GM10266 (cell line): ENCODE data around the gene SLC5A1.

Experiments used
- DNase-seq: peaks from one replicate; pipeline ENCODE4 v3.0.0; 2012; ENCODE audit errors: extremely low spot score
- TF ChIP-seq, protein P1 (sequence below): IDR thresholded peaks from 2 replicates; pipeline ENCODE4 v1.5.1; 2012; ENCODE audit warnings: mild to moderate bottlenecking, low read depth; ENCODE audit not compliant: control insufficient read depth, insufficient read depth; ENCODE audit errors: missing control alignments

The SLC5A1 gene

DNA sequence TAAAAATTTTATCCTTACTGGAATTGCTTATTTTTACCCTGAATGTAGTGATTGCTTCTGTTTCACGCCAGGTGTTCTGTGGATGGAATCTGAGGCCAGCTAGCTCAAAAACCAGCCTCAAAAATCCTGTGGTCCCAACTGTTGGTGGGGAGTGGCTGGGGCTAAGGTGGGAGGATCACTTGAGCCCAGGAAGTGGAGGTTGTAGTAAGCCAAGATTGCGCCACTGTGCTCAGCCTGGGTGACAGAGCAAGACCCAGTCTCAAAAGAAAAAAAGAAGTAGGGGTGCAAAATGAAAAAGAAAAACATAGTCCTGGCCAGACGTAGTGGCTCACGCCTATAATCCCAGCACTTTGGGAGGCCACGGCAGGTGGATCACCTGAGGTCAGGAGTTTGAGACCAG lies 27.0 kb upstream of the SLC5A1 start:
- TF ChIP-seq, protein P1, sequence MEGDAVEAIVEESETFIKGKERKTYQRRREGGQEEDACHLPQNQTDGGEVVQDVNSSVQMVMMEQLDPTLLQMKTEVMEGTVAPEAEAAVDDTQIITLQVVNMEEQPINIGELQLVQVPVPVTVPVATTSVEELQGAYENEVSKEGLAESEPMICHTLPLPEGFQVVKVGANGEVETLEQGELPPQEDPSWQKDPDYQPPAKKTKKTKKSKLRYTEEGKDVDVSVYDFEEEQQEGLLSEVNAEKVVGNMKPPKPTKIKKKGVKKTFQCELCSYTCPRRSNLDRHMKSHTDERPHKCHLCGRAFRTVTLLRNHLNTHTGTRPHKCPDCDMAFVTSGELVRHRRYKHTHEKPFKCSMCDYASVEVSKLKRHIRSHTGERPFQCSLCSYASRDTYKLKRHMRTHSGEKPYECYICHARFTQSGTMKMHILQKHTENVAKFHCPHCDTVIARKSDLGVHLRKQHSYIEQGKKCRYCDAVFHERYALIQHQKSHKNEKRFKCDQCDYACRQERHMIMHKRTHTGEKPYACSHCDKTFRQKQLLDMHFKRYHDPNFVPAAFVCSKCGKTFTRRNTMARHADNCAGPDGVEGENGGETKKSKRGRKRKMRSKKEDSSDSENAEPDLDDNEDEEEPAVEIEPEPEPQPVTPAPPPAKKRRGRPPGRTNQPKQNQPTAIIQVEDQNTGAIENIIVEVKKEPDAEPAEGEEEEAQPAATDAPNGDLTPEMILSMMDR, result no peak
- no peak for DNase-seq

DNA sequence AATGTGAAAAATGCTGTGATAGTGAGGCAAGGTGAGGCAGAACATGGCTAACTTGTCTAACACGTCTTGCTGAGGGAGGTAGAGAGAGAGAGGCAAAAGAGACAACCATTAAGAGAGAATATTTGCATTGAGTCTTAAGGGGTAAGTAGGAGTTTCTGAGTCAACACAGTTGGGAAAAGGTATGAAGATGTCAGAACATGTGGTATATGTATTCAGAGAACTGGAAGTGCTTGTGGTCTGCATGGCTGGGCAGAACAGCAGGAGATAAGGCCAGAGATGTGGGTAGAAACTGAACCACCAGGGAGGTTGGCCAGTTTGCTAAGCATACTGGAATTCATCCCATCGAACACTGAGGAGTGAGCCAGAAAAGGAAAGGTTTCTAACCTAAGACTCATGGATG lies 25.0 kb upstream of the SLC5A1 start:
- DNase-seq, result no peak
- TF ChIP-seq, protein P1, result no peak

DNA sequence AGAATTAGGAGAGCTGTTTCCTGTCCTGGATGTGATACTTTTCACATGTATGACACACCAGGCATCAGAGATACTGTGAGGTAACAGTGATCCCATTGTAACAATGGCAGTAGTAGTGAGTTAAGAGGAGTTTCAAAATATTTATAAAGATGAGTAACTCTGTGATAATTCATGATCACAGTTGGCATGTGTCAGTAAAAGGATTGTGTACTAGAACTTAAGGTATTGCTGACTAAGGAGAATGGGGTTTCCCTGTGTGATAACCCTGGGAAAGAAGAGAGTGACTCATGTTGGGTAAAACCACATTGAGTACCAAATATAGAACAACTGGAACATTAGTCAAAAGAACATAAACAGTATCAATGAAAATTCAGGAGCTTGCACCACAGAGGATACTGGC lies 22.9 kb upstream of the SLC5A1 start:
- no peak for DNase-seq
- TF ChIP-seq, protein P1, result no peak

DNA sequence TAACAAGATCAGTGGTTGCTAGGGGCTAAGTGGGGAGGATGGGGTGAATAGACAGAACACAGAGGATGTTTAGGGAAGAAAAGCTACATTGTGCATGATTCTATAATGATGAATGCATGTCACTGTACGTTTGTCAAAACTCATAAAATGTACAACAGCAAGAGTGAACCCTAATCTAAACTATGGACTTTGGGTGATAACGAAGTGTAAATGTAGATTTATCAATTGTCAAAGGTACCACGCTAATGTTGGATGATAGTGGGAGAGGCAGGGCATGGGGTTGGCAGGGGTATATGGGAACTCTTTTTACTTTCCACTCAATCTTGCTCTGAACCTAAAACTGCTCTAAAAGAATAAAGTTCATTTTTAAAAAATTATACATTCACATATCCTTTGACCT lies 21.3 kb upstream of the SLC5A1 start:
- TF ChIP-seq, protein P1, result no peak
- DNase-seq, result no peak

DNA sequence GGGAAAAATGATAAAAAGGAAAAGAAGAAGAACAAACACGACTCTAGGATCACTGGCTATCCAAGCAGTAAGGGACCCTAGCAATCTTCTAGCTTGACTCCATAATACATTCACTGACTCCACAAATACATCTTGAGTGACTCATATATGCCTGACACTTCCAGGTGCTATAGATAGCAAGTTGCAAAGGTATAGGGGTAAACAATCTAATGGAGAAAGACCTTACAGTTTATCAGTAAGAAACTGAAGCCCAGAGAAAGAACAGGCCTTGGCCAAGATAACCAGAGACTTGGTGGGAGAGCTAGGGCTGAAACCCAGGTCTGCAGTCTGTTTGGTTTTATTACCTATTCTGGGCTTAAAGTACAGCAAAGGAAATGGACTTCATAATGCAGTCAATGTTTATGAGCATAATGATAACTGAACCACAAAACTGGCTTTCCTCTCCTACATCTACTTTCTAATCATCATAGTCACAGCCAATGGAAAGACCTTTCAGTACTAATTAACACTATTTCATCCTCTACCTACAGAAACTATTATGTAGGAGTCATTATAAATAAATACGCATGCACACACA lies 19.7 kb upstream of the SLC5A1 start:
- DNase-seq, result no peak
- TF ChIP-seq, protein P1, result no peak

DNA sequence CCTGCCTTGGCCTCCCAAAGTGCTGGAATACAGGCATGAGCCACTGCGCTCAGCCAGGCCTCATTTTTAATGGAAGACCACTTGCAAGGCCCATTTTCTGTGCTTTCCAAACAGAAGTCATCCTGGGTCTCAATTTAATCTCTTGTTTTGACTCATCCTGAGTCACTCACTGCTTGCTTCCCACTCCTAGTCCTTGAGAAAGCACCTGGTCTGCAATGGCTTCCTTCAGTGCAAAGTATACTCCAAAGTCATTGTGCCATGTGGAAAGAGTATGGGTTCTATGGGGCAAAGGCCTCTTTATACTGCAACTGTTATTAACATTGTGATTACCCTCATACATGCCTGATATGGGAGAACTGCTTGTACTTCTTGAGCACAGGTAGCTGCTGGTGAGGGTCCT lies 18.3 kb upstream of the SLC5A1 start:
- DNase-seq, result no peak
- TF ChIP-seq, protein P1, result no peak

DNA sequence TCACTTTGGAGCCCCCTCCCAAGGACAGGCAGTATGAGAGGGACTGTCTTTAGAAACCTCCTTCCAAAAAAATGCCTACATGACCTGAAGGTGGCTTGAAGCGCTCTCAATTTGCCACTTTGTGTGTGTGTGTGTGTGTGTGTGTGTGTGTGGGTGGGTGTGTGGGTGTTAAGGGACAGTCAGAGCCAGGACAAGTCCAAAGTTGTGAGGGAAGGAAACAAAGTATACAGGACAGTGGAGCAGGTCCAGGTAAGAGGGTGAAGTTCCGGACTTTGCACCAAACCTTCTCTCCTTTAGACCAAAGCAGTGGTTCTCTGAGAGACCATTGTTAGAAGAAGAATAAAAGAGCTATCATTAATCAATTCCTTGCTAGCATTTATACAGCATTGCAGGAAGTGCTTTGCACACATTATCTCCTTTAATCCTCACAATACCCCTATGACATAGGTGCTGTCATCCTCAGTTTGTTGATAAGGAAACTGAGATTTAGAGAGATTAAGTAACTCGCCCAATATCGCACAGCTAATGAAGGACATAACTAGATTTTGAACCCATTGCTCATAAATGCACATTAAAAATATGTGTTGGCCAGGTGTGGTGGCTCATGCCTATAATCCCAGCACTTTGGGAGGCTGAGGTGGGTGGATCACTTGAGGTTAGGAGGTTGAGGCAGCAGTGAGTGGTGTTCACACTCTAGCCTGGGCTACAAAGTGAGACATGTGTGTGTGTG lies 12.4 kb upstream of the SLC5A1 start:
- no peak for DNase-seq
- TF ChIP-seq, protein P1, result no peak
